ENCODE data around the gene PDCD11.
"Not testable (repeated sequence)": the region's sequence is repeated elsewhere in the genome, so short reads cannot be mapped to it uniquely, and the experiment has no call there.

Gene PDCD11

DNA sequence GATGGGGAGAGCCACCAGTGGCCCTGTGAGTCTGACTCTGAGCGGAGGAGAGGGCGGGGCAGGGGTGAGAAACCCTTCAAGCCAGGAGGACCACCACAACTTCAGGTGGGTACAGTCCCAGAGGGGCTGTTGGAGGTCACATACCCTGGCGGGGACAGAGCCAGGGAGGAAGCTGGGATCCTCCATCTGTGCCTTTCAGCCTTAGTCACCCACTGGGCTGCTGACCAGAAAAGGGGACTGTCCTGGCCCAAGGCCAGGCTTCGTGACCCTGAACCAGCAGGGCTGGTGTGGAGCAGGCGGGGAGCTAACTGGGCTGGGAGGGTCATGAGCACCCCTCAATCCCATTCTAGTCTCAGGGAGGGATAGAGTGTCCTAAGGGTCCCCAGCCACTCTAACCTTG lies 84.1 kb downstream of the PDCD11 start:
- DNase-seq (ENCODE audit: extremely low read depth, low read depth) = no peak
- TF ChIP-seq, protein P1, sequence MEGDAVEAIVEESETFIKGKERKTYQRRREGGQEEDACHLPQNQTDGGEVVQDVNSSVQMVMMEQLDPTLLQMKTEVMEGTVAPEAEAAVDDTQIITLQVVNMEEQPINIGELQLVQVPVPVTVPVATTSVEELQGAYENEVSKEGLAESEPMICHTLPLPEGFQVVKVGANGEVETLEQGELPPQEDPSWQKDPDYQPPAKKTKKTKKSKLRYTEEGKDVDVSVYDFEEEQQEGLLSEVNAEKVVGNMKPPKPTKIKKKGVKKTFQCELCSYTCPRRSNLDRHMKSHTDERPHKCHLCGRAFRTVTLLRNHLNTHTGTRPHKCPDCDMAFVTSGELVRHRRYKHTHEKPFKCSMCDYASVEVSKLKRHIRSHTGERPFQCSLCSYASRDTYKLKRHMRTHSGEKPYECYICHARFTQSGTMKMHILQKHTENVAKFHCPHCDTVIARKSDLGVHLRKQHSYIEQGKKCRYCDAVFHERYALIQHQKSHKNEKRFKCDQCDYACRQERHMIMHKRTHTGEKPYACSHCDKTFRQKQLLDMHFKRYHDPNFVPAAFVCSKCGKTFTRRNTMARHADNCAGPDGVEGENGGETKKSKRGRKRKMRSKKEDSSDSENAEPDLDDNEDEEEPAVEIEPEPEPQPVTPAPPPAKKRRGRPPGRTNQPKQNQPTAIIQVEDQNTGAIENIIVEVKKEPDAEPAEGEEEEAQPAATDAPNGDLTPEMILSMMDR (IDR thresholded peaks at IDR 0.05; ENCODE audit: low read depth, low read length, missing control alignments) = no peak
- no peak overlapping the region for H3K4me3 ChIP-seq (replicated peaks; ENCODE audit: low read depth, low read length)

DNA sequence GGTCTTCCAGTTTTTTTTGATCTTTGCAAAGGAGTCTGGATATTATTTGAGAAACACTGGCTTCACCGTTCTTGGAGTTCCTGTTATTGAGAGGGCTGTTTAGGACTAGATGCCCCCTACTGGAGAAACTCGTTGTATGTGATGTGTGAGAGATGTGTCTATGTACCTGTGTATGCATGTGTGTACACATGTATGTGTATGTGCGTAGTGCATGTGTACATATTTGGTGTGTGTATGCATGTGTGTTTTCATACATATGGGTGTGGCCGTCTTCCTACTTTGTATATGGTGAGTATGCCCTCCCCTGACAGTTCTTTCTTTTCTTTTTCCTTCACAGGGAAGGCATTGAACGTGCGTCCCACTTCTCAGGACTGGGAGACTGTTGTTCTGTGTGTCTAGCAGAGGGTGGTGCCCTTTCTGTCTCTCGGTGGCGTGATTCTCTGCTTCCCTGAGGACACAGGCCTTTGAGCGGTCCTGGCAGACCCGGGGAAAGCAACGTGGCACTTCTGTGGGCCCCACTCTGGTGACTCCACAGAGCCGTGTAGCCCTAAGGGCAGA lies 85.6 kb downstream of the PDCD11 start:
- no peak overlapping the region for H3K4me3 ChIP-seq (replicated peaks; ENCODE audit: low read depth, low read length)
- no peak for DNase-seq (ENCODE audit: extremely low read depth, low read depth)
- TF ChIP-seq, protein P1 (IDR thresholded peaks at IDR 0.05; ENCODE audit: low read depth, low read length, missing control alignments) = peak; percentile 70

DNA sequence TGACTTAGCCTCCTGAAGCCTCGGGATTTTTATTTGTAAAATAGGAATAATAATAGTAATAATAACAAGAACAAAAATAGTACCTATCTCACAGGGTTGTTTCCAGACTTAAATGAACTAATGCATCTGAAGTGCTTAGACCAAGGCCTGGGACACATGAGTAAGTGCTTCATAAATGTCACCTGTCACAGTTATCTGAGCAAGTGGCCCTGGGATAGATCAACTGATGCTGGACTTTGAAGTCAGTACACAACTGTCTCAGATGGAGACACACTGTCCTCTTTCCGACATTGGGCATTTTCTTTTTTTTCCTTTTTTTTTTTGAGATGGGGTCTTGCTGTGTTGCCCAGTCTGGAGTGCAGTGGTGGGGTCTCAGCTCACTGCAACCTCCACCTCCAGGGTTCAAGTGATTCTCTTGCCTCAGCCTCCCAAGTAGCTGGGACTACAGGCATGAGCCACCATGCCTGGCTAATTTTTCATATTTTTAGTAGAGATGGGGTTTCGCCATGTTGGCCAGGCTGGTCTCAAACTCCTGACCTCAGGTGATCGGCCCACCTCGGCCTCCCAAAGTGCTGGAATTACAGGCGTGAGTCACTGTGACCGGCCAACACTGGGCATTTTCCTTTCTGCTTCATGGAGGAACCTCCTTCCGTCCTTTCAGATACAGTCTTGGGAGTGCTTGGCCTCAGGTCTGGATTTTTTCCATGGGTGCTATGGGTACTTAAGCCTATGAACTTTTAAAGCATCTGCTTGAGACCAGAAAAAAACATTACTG lies 90.4 kb downstream of the PDCD11 start:
- DNase-seq (ENCODE audit: extremely low read depth, low read depth); H3K4me3 ChIP-seq (replicated peaks; ENCODE audit: low read depth, low read length): not testable (repeated sequence)

DNA sequence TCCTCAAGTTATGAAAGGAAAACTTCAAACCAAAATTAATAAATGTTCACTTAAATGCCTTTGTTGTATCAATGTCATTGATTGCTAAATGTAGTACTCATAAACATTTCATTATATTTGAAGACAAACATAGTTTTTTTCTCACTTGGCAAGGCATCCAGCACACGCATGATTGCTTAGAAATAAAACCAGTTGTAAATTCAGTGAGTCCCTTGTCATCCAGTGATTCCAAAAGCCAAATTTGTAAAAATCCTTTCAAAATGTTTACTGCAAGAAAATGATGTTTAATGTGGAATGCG lies 90.9 kb downstream of the PDCD11 start:
- TF ChIP-seq, protein P1 (IDR thresholded peaks at IDR 0.05; ENCODE audit: low read depth, low read length, missing control alignments) = no peak
- no peak for DNase-seq (ENCODE audit: extremely low read depth, low read depth)
- no peak overlapping the region for H3K4me3 ChIP-seq (replicated peaks; ENCODE audit: low read depth, low read length)

DNA sequence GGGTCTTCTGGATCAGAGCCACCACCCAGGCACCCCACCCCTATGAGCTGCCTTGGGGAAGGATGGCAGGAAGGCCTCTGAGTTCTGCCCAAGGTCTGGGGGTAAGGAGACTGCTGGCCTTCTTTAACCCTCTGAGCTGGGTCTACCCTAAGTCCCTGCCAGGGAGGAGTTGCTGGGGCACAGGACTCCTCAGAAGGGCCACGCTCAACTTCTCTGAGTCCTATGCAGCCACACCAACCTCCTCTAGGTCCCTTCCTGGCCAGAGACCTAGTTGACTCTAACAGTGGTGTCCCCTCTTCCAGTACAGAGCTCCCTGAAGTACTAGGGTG lies 94.5 kb downstream of the PDCD11 start:
- H3K4me3 ChIP-seq (replicated peaks; ENCODE audit: low read depth, low read length) = no peak overlapping the region
- TF ChIP-seq, protein P1 (IDR thresholded peaks at IDR 0.05; ENCODE audit: low read depth, low read length, missing control alignments) = no peak
- no peak for DNase-seq (ENCODE audit: extremely low read depth, low read depth)

DNA sequence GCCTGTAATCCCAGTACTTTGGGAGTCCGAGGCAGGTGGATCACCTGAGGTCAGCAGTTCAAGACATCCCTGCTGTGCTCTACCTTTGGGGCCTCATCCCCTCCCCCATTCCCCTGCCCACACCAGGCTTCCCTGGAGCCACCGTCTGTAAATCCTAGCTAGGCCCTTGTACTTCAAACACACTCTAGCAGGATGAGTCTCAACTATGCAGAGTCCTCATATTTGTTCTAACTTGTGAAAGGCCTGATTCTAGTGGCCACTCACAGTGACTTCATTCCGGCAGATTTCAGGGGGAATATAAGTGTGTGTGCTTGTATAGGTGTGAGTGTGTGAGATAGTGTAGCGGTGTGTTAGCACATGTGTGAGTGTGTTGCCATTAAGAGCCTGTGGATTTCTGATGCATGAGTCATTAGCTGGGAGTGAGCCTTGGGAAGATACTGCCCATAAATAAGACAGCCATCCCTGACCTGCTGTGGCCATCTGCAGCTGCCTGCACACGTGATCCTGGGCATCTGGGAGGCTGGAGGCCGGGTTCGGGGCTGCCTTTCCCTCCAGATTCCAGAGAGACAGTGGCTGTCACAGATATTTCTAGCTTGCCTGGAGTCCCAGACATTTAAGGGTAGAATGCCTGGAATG lies 95.4 kb downstream of the PDCD11 start:
- TF ChIP-seq, protein P1 (IDR thresholded peaks at IDR 0.05; ENCODE audit: low read depth, low read length, missing control alignments) = no peak
- peak; percentile 96 for DNase-seq (ENCODE audit: extremely low read depth, low read depth)
- H3K4me3 ChIP-seq (replicated peaks; ENCODE audit: low read depth, low read length) = no peak overlapping the region

DNA sequence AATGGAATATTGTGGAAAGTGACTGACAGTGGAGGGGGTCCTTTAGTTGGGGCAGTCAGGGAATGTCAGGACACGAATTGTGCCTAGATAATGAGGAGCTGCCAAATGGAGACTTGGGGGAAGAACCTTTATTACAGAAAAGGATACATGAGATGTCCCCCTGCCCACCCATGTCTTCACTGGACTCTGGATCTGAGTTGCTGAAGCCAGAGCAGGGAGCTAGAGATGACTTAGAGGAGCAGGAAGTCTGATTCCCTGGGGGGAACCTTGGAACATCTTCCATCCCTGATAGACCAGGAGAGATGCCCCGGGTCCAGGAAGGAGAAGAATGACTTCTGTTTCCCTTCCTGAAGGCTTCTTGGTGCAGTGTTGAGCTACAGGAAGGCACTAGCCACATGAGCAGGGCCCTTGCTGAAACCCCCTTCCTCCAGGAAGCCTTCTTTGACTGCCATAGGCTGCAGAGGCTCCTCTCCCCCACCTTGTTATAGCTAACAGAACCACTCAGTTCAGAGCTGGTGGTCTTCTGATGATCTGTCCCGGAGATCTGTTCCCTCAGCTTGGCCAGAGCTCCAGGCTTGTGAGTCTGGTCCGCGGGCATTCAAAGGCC lies 96.3 kb downstream of the PDCD11 start:
- H3K4me3 ChIP-seq (replicated peaks; ENCODE audit: low read depth, low read length) = no peak overlapping the region
- no peak for DNase-seq (ENCODE audit: extremely low read depth, low read depth)
- TF ChIP-seq, protein P1 (IDR thresholded peaks at IDR 0.05; ENCODE audit: low read depth, low read length, missing control alignments) = no peak
